Activated T-helper 9 cell treated with anti-CD3 and anti-CD28 coated beads, Interleukin-2, amount 50 U/mL, for 16 hours (primary cell): ENCODE measurements around the gene SYTL5.
"Not testable (repeated sequence)": the region's sequence is repeated elsewhere in the genome, so short reads cannot be mapped to it uniquely, and the experiment has no call there.

Experiments used
- DNase-seq: peaks from one replicate; pipeline ENCODE4 v3.0.0-alpha.2; 2020; ENCODE audit warnings: low read depth

SYTL5 gene

DNA sequence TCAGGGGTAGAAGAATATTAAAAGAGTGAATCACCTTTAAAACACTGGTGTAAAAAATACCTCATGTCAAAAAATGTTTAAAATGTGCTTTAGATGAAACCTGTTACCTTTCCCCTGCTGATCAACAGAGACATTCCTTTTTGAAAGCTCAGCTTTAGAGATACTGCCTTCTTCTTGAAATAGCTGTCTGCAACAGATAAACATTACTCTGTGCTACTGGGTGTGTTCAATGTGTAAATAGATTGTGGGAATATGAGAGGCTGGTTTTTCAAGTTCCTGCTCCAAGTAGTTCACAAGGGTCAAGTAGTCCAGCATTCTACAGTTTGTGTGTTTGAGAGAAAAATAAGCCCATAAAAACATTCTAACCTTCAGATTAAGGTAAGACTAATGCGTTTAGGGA is at the start of gene SYTL5:
Gene SYTL5, plus strand, starts transcription at position 263 of the 400 bp plus-strand sequence. CDS start 27,337 bp downstream, outside the sequence.
- DNase-seq = no peak

DNA sequence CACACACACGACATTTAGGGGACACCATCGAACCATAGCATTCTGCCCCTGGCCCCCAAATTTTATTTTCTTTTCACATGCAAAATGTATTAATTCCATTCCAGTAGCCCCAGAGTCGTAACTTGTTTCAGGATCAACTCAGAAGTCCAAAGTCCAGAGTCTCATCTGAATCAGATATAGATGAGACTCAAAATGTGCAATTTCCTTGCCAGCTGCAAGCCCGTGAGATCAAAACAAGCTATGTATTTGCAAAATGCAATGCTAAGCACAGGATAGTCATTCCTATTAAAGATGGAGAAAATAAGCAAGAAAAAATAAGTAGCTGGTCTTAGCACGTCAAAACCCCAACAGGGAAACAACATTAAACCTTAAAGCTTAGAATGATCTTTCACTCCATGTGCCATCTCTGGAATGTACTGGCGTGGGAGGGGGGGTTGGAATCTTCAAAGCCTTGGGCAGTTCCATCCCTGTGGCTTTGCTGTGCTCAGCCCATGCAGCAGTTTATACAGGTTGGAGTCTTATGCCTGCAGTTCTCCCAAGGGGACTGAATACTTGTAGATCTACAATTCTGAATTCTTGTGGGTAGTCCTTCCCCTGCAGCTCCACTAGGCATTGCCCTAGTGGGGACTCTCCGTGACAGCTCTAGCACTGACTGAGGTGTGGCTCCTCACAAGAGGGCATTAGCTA is 47.7 kb upstream of the SYTL5 start:
- no peak for DNase-seq

DNA sequence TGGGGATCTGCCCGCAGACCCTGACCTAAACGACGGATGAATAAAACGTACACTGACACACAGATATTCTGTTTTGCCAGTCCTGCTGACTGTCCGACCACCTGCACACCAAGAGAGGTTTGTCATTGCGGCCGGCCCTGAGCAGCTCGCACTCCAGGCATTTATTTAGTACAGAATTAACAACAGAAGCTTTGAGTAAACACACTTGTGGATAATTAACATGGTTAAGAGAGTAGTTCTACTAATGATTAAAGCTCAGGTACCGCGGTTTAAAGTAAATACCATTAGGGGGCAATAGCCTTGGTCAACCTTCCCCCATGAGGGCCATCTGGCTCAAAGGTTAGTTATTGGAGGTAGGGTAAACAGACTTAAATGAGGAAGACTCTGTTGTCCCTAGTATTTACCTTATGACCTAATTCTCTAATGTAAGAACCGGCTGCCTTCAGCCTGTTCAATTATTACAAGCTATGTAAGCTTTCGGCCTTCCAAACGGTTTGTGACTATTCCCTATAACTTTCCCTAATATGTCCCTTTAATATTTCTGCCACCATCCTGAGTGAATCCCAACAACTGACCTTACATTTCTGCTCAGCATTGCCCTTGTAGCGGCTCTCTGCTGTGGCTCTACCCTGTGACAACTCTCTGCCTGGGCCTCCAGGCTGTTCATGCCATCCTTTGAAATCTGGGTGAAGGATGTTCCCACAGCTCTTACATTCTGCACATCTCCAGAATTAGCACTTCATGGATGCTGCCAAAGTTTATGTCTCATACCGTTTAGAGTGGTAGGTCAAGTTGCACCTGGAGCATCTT is 46.9 kb upstream of the SYTL5 start:
- DNase-seq = no peak

DNA sequence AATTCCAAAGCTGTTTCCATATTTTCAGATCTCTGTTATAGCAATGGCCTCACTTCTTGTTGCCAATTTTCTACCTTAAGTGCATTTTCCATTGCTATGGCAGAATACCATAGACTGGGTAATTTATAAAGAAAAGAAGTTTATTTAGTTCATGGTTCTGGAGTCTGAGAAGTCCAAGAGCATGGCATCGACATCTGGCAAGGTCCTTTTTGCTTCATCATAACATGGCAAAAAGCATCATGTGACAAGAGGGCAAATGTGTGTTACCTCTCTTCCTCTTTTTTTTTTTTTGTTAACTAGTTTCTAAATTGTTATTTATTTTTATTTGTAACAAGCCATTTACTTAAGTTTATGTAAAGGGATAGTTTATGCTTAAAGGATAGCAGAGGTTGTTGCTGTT is 45.2 kb upstream of the SYTL5 start:
- DNase-seq = no peak

DNA sequence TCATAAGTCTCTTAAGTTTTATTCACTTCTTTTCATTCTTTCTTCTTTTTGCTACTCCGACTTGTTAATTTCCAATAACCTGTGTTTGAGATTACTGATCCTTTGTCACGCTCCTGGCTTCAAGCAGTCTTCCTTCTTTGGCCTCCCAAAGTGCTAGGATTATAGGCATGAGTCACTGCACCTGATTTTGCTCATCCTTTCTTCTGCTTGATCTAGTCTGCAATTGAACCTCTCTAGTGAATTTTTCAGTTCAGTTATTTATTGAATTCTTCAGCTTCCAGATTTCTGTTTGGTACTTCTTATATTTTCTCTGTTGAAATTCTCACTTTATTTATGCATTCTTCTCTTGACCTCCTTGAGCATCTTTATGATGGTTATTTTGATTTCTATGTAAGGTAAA is 38.6 kb upstream of the SYTL5 start:
- DNase-seq = no peak

DNA sequence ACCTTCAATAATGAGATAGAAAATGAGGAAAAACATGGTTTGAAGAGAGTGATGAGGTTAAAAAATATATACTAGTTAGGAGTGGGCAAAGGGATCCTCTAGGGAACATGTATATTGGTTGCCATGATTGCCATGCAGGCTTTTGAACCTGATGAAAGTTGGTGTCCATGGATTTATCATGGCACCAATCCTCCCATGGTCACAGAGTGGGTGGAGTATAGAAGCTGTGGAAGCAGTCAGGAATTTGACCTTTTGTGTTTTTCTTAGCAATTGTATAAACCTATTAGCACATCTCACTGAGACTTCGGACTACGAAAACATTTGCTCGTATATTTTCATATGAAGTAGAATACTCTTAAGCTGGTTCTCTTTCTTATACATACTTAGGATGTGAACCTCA is 30.9 kb upstream of the SYTL5 start:
- DNase-seq = no peak

GRCh38 chrX:37976153-37976552 is 30.2 kb upstream of the SYTL5 start:
- DNase-seq = no peak

- no peak for DNase-seq
Measured at GRCh38 chrX:37984880-37985279, 21.5 kb upstream of the SYTL5 start.

GRCh38 chrX:37986893-37987292 is 19.5 kb upstream of the SYTL5 start:
- no peak for DNase-seq

GRCh38 chrX:37989304-37989703 is 17.0 kb upstream of the SYTL5 start:
- DNase-seq = no peak

GRCh38 chrX:37991303-37991702 is 15.1 kb upstream of the SYTL5 start:
- not testable (repeated sequence) for DNase-seq

GRCh38 chrX:37993176-37993575 is 13.2 kb upstream of the SYTL5 start:
- no peak for DNase-seq

DNA sequence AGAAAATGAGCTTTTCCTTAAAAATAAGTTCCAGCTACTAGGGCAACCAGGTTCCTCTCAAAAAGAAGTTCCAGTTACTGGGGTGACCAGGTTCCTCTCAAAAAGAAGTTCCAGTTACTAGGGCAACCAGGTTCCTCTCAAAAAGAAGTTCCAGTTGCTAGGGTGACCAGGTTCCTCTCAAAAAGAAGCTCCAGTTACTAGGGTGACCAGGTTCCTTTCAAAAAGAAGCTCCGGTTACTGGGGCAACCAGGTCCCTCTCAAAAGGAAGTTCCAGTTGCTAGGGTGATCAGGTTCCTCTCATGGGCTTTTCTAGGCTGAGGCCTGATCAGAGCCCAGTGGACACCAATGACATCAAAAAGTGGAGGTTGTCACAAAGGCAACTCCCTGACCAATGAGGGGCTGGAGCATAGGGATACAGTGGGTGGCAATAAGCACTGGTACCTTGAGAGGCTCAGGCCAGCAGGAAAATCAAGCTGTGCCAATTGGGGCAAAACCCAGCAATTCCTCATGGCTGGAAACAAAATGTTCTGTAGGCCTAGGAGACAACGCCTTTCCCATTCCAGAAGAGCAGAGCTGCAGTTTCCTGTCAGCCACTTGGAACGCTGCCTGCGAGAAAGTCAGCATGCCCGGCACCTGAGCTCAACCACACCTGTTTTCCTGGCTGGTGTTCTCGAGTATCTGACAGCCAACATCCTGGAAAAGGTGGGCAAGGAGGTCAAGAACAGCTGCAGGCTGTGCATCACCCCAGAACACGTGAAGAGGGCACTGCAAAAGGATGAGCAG is 12.3 kb upstream of the SYTL5 start:
- DNase-seq = no peak

- no peak for DNase-seq
Measured at GRCh38 chrX:37995428-37995827, 10.9 kb upstream of the SYTL5 start.

DNA sequence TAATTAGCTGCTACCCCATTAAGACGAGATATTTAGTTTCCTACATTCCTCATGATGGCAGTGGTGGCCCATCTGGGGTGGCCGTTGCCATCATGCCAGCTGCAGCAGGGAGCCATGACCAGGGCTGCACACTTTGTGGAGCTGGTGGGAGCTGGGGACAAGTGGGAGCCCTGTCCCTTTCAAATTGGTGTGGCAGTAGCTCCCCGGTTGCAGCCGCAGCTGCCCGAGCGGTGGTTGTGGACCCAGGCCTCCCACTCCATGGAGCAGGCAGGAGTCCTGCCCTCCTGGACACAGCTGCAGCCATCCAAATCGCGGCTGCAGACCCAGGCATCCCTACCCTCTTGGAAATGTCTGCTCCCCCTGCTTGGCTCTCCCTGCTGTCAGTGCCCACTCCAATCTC is 9.3 kb upstream of the SYTL5 start:
- no peak for DNase-seq

- no peak for DNase-seq
Measured at GRCh38 chrX:37998586-37999262, 7.6 kb upstream of the SYTL5 start.

DNA sequence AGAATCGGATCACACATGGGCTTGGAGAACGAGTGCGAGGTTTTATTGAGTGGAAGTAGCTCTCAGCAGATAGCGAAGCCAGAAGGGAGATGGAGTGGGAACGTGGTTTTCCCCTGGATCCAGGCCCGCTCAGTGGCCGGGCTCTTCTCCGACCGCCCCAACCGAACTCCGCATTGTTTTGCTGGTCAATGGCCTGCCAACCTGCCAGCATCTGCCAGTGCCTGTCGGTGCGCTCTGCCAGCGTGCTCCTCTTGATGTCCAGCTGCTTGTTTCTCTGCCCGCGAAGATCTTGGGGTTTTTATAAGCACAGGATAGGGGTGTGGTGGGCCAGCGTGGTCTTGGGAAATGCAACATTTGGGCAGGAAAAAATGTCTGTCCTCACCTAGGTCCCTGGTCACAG is 5.6 kb upstream of the SYTL5 start:
- no peak for DNase-seq

GRCh38 chrX:38004046-38004445 is 2.3 kb upstream of the SYTL5 start:
- no peak for DNase-seq

DNA sequence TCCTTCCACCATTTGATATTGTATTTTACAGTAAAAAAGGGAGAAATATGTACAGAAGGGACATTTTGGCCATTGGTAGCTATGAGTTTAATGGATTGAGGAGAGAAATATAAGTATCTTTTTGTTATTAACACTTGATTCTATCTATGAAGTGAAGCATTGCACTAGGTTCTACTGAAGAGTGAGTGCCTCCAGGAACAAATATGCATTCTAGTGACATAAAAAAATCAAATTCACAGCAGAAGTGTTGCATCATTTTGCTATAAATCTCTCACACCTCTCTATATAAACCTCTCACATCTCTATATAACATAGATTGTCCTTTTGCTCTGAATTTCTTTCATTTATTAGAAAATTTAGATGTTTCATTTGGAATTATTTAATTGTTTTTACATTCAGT is 425 bp downstream of the SYTL5 start:
- no peak for DNase-seq

DNA sequence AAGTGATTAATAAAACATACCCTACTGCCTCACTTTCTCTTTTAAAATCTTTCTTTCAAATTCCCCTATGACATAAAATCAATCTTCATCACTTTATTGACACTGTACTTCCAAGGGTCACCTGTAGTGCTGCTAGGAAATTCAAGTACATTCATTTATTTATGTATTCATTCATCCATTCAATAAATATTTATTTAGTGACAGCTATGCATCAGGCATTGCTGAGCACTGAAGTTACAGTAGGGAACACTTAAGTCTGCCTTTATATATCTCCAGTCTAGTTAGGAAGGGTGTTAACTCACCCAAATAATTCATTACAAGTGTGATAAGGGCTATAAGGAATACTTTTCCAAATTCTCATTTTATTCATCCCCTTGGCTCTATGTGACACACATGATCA is 2.3 kb downstream of the SYTL5 start:
- no peak for DNase-seq

- no peak for DNase-seq
Measured at GRCh38 chrX:38009641-38010040, 3.3 kb downstream of the SYTL5 start.

GRCh38 chrX:38018766-38019425 is 12.5 kb downstream of the SYTL5 start:
- DNase-seq = no peak
